Measurements from ENCODE around the gene PSME4.
"Not testable (repeated sequence)": the region's sequence is repeated elsewhere in the genome, so short reads cannot be mapped to it uniquely, and the experiment has no call there.

PSME4 gene

DNA sequence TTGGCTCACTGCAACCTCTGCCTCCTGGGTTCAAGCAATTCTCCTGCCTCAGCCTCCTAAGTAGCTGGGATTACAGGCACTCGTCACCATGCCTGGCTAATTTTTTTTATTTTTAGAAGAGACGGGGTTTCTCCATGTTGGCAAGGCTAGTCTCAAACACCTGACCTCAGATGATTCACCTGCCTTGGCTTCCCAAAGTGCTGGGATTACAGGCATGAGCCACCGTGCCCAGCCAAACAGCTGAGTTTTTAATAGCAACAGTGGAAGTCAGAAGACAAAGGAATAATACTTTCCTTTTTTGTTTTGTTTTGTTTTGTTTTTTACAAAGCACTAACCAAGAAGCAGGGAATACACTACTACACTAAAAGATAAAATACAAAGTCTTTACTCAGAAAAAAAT is 127.9 kb downstream of the PSME4 start:
- CTCF ChIA-PET = no interaction called here
- DNase-seq (ENCODE audit: extremely low spot score) = no peak
- POLR2A ChIA-PET = no interaction called here

DNA sequence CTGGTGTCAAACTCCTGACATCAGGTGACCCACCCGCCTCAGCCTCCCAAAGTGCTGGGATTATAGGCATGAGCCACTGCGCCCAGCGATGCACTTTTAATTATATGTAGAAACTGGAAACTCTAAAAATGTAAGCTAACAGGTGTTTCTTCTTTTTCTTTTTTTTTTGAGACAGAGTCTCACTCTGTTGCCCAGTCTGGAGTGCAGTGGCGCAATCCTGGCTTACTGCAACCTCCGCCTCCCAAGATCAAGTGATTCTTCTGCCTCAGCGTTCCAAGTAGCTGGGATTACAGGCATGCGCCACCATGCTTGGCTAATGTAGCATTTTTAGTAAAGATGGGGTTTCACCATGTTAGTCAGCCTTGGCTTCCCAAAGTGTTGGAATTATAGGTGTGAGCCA is 129.1 kb downstream of the PSME4 start:
- CTCF ChIA-PET; POLR2A ChIA-PET; DNase-seq (ENCODE audit: extremely low spot score): not testable (repeated sequence)

More for the DNA sequence above, 127.9 kb downstream of the PSME4 start:
- TF ChIP-seq CTBP1 (IDR thresholded peaks at IDR 0.05; ENCODE audit: borderline replicate concordance) (no peak), ELF4 (IDR thresholded peaks at IDR 0.05) (no peak), HDGF (IDR thresholded peaks at IDR 0.05; ENCODE audit: borderline replicate concordance) (no peak), NFRKB (IDR thresholded peaks at IDR 0.05) (no peak), SUZ12 (IDR thresholded peaks at IDR 0.05) (no peak), TARDBP (IDR thresholded peaks at IDR 0.05) (no peak), FOXA1 (IDR thresholded peaks at IDR 0.05) (no peak), FOXK2 (IDR thresholded peaks at IDR 0.05) (no peak), ZNF384 (IDR thresholded peaks at IDR 0.05) (no peak), SP1 (IDR thresholded peaks at IDR 0.05) (no peak), L3MBTL2 (conservative IDR thresholded peaks at IDR 0.05) (no peak), BHLHE40 (IDR thresholded peaks at IDR 0.05; ENCODE audit: borderline replicate concordance) (no peak), ARNT (IDR thresholded peaks at IDR 0.05) (no peak), FOXM1 (IDR thresholded peaks at IDR 0.05; ENCODE audit: borderline replicate concordance) (no peak), LEF1 (IDR thresholded peaks at IDR 0.05; ENCODE audit: borderline replicate concordance) (no peak)
- TF ChIP-seq, protein P1, sequence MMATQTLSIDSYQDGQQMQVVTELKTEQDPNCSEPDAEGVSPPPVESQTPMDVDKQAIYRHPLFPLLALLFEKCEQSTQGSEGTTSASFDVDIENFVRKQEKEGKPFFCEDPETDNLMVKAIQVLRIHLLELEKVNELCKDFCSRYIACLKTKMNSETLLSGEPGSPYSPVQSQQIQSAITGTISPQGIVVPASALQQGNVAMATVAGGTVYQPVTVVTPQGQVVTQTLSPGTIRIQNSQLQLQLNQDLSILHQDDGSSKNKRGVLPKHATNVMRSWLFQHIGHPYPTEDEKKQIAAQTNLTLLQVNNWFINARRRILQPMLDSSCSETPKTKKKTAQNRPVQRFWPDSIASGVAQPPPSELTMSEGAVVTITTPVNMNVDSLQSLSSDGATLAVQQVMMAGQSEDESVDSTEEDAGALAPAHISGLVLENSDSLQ (IDR thresholded peaks at IDR 0.05) = no peak

DNA sequence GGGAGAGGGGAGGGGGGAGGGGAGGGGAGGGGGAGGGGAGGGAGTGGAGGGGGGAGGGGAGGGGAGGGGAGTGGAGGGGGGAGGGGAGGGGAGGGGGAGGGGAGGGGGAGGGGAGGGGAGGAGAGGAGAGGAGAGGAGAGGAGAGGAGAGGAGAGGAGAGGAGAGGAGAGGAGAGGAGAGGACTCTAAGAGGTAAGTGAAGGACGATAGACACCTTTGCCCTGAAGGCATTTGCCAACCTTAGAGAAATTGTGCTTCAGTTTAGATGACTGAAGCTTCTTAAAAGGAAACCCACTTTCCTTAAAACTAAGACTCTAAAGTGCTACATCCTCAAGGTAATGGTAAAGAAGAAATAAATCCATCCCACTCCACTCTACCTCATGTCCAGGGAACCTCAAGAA is 130.2 kb downstream of the PSME4 start:
- no peak for DNase-seq (ENCODE audit: extremely low spot score)
- POLR2A ChIA-PET = no interaction called here
- CTCF ChIA-PET = no interaction called here
- TF ChIP-seq, protein P1 (IDR thresholded peaks at IDR 0.05) = no peak
- TF ChIP-seq ARNT (IDR thresholded peaks at IDR 0.05) = no peak
- TF ChIP-seq FOXM1 (IDR thresholded peaks at IDR 0.05; ENCODE audit: borderline replicate concordance) = no peak
- no peak for TF ChIP-seq BHLHE40 (IDR thresholded peaks at IDR 0.05; ENCODE audit: borderline replicate concordance)
- TF ChIP-seq SP1 (IDR thresholded peaks at IDR 0.05) = no peak
- no peak for TF ChIP-seq TARDBP (IDR thresholded peaks at IDR 0.05)
- no peak for TF ChIP-seq LEF1 (IDR thresholded peaks at IDR 0.05; ENCODE audit: borderline replicate concordance)
- no peak for TF ChIP-seq HDGF (IDR thresholded peaks at IDR 0.05; ENCODE audit: borderline replicate concordance)
- TF ChIP-seq CTBP1 (IDR thresholded peaks at IDR 0.05; ENCODE audit: borderline replicate concordance) = no peak
- no peak for TF ChIP-seq NFRKB (IDR thresholded peaks at IDR 0.05)
- no peak for TF ChIP-seq FOXA1 (IDR thresholded peaks at IDR 0.05)
- no peak for TF ChIP-seq ELF4 (IDR thresholded peaks at IDR 0.05)
- TF ChIP-seq L3MBTL2 (conservative IDR thresholded peaks at IDR 0.05) = no peak
- no peak for TF ChIP-seq SUZ12 (IDR thresholded peaks at IDR 0.05)

DNA sequence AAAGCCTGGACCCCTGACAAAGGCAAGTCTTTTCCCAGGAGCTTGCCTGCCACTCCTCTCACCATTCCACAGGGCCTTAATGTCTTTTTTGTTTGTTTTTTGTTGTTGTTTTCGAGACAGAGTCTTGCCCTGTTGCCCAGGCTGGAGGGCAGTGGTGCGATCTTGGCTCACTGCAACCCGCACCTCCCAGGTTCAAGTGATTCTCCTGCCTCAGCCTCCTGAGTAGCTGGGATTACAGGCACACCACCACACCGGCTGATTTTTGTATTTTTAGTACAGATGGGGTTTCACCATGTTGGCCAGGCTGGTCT is 140.9 kb downstream of the PSME4 start:
- CTCF ChIA-PET; DNase-seq (ENCODE audit: extremely low spot score): not testable (repeated sequence)
- POLR2A ChIA-PET = interaction anchor here (1.0 kb wide), 1 partner anchor 21 kb away, joined by 3 read pairs; no protein-coding TSS in a partner anchor

DNA sequence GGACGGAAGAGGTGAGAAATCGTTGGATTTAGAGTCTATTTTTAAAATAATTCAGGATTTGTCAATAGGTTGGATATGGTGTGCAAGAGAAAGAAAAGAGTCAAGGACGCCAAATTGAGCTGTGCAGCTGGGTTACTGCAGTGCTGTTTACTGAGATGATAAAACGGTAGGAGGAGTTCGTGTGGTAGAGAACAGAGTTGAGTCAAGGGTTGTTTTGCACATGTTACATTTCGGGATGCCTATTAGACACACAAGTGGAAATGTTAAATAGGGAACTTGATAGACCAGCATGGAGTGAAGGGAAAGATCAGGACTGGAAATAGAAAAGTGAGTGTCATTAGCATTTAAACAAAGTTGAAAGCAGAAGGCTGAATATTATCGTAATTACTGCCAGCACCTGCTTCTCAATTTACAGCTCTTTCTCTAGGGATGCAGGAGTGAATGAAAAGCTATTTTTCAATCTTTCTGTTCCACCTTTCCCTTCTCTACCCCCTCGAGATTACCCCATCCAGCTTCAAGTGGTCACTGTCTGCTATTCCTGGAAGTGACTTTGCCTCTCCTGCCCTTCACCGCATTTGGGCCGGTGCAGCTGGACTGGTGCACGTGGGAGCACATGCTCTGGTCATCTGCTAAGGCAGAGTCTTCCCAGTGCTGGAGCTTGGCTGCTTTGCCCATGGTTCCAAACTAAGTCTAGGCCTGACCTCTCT is 141.4 kb downstream of the PSME4 start:
- ChIA-PET POLR2A (interaction anchor here (0.6 kb wide), 1 partner anchor 130 kb away, joined by 3 read pairs; no protein-coding TSS in a partner anchor), CTCF (no interaction called here)
- no peak for DNase-seq (ENCODE audit: extremely low spot score)
- TF ChIP-seq HDGF (IDR thresholded peaks at IDR 0.05; ENCODE audit: borderline replicate concordance) (no peak), FOXM1 (IDR thresholded peaks at IDR 0.05; ENCODE audit: borderline replicate concordance) (no peak), CTBP1 (IDR thresholded peaks at IDR 0.05; ENCODE audit: borderline replicate concordance) (no peak), SUZ12 (IDR thresholded peaks at IDR 0.05) (no peak), BHLHE40 (IDR thresholded peaks at IDR 0.05; ENCODE audit: borderline replicate concordance) (no peak), ZNF384 (IDR thresholded peaks at IDR 0.05) (no peak), LEF1 (IDR thresholded peaks at IDR 0.05; ENCODE audit: borderline replicate concordance) (no peak), ELF4 (IDR thresholded peaks at IDR 0.05) (no peak), NFRKB (IDR thresholded peaks at IDR 0.05) (no peak), FOXA1 (IDR thresholded peaks at IDR 0.05) (no peak), FOXK2 (IDR thresholded peaks at IDR 0.05) (no peak), L3MBTL2 (conservative IDR thresholded peaks at IDR 0.05) (no peak), SP1 (IDR thresholded peaks at IDR 0.05) (no peak), ARNT (IDR thresholded peaks at IDR 0.05) (no peak), TARDBP (IDR thresholded peaks at IDR 0.05) (no peak)
- TF ChIP-seq, protein P1 (IDR thresholded peaks at IDR 0.05) = no peak

DNA sequence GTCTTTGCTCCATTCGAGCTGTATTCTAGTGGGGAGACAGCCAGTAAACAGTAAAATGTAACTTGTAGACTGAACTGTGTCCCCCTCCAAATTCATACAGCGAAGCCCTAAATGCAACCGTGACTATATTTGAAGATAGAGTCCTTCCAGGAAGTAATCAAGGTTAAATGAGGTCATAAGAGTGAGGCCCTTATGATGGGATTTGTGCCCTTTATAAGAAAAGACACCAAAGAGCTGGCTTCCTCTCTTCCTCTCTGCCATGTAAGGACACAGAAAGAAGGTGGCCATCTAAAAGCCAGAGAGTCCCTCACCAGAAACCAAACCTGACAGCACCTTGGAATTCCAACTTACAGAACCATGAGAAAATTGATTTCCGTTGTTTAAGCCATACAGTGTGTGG is 142.5 kb downstream of the PSME4 start:
- CTCF ChIA-PET = no interaction called here
- no peak for TF ChIP-seq ELF4 (IDR thresholded peaks at IDR 0.05)
- TF ChIP-seq FOXM1 (IDR thresholded peaks at IDR 0.05; ENCODE audit: borderline replicate concordance) = no peak
- TF ChIP-seq FOXK2 (IDR thresholded peaks at IDR 0.05) = no peak
- no peak for TF ChIP-seq LEF1 (IDR thresholded peaks at IDR 0.05; ENCODE audit: borderline replicate concordance)
- TF ChIP-seq SUZ12 (IDR thresholded peaks at IDR 0.05) = no peak
- TF ChIP-seq SP1 (IDR thresholded peaks at IDR 0.05) = no peak
- TF ChIP-seq CTBP1 (IDR thresholded peaks at IDR 0.05; ENCODE audit: borderline replicate concordance) = no peak
- TF ChIP-seq, protein P1 (IDR thresholded peaks at IDR 0.05) = no peak
- TF ChIP-seq NFRKB (IDR thresholded peaks at IDR 0.05) = no peak
- TF ChIP-seq HDGF (IDR thresholded peaks at IDR 0.05; ENCODE audit: borderline replicate concordance) = no peak
- TF ChIP-seq BHLHE40 (IDR thresholded peaks at IDR 0.05; ENCODE audit: borderline replicate concordance) = no peak
- no peak for TF ChIP-seq TARDBP (IDR thresholded peaks at IDR 0.05)
- TF ChIP-seq ZNF384 (IDR thresholded peaks at IDR 0.05) = no peak
- no peak for TF ChIP-seq L3MBTL2 (conservative IDR thresholded peaks at IDR 0.05)
- TF ChIP-seq FOXA1 (IDR thresholded peaks at IDR 0.05) = no peak
- POLR2A ChIA-PET = no interaction called here
- no peak for DNase-seq (ENCODE audit: extremely low spot score)
